Nephron (organoid): ENCODE results near the gene TPPP3.

Source experiments
- H3K27ac Mint-ChIP-seq, 3 experiments: 2 replicates each; pipeline ENCODE4 v1.8.0; 2020; ENCODE audit warnings: mixed read lengths in 3 of 3, mild to moderate bottlenecking in 2 of 3, moderate library complexity in 1 of 3
- H3K27me3 Mint-ChIP-seq: 2 replicates; pipeline ENCODE4 v1.8.0; 2021; ENCODE audit warnings: low read depth, mild to moderate bottlenecking, moderate library complexity, mixed read lengths
- H3K36me3 Mint-ChIP-seq: 2 replicates; pipeline ENCODE4 v1.8.0; 2020; ENCODE audit warnings: low read depth, mixed read lengths
- H3K4me1 Mint-ChIP-seq: 2 replicates; pipeline ENCODE4 v1.8.0; 2020; ENCODE audit warnings: mixed read lengths
- H3K4me3 Mint-ChIP-seq, 3 experiments: 2 replicates each; pipeline ENCODE4 v1.8.0; 2020; ENCODE audit warnings: mild to moderate bottlenecking in 3 of 3, mixed read lengths in 3 of 3, moderate library complexity in 2 of 3
- H3K9me3 Mint-ChIP-seq: 2 replicates; pipeline ENCODE4 v1.8.0; 2020; ENCODE audit warnings: mixed read lengths
- CTCF ChIP-seq, 3 experiments: fragments of 200-600 bp; sonication (generic); IDR thresholded peaks; one replicate each; pipeline ENCODE4 v1.5.0; 2021; ENCODE audit warnings: antibody characterized with exemption in 3 of 3; ENCODE audit not compliant: unreplicated experiment in 3 of 3

TPPP3 gene

GRCh38 chr16:67432506-67432890 lies 39.2 kb upstream of the TPPP3 start:
- H3K36me3 Mint-ChIP-seq: peaks cover 8% of the 10 kb centered on the region
- no peak for TF ChIP-seq CTCF (IDR thresholded peaks at IDR 0.05; ENCODE audit: unreplicated experiment in 3 of 3)

GRCh38 chr16:67431775-67432505 lies 38.6 kb upstream of the TPPP3 start:
- peaks cover 35% of the 10 kb centered on the region for H3K27me3 Mint-ChIP-seq
- peak overlapping the region; percentile 71 to 84 (median 83) for H3K4me3 Mint-ChIP-seq
- peak overlapping the region; percentile 73 to 89 (median 76) for H3K27ac Mint-ChIP-seq
- H3K4me1 Mint-ChIP-seq: peaks cover 23% of the 10 kb centered on the region
- H3K9me3 Mint-ChIP-seq: no peaks in the 10 kb centered on the region
- H3K36me3 Mint-ChIP-seq: peaks cover 5% of the 10 kb centered on the region
- TF ChIP-seq CTCF (IDR thresholded peaks at IDR 0.05; ENCODE audit: unreplicated experiment in 3 of 3): no peak

More at GRCh38 chr16:67432506-67432890, 39.2 kb upstream of the TPPP3 start:
- no peaks in the 10 kb centered on the region for H3K9me3 Mint-ChIP-seq
- H3K4me3 Mint-ChIP-seq: peak overlapping the region; percentile 71 to 82 (median 78)
- H3K27ac Mint-ChIP-seq: peak overlapping the region; percentile 73 to 89 (median 76)
- H3K27me3 Mint-ChIP-seq: peaks cover 31% of the 10 kb centered on the region
- peaks cover 20% of the 10 kb centered on the region for H3K4me1 Mint-ChIP-seq

- Mint-ChIP-seq H3K4me1 (peaks cover 28% of the 10 kb centered on the region), H3K4me3 (peak within 1 kb of the TSS; percentile 84 to 86 (median 84)), H3K9me3 (no peaks in the 10 kb centered on the region), H3K27ac (peak within 1 kb of the TSS in 2 of 3 experiments; percentile 68 to 89), H3K27me3 (peaks cover 40% of the 10 kb centered on the region), H3K36me3 (no peaks in the 10 kb centered on the region)
- TF ChIP-seq CTCF (IDR thresholded peaks at IDR 0.05; ENCODE audit: unreplicated experiment in 3 of 3): no peak
These were observed 37.9 kb upstream of the TPPP3 start, which contains the start of gene HSD11B2 for GRCh38 chr16:67430977-67431774. HSD11B2 (plus strand) TSS chr16:67431121; CDS start chr16:67431249, 128 bp downstream.

- TF ChIP-seq CTCF (IDR thresholded peaks at IDR 0.05; ENCODE audit: unreplicated experiment in 3 of 3): no peak
- peaks cover 31% of the 10 kb centered on the region for H3K4me1 Mint-ChIP-seq
- H3K27me3 Mint-ChIP-seq: peaks cover 44% of the 10 kb centered on the region
- no peaks in the 10 kb centered on the region for H3K9me3 Mint-ChIP-seq
- peak overlapping the region; percentile 82 to 86 (median 84) for H3K4me3 Mint-ChIP-seq
- H3K36me3 Mint-ChIP-seq: no peaks in the 10 kb centered on the region
- H3K27ac Mint-ChIP-seq: peak overlapping the region in 1 of 3 experiments; percentile 22
These were observed 37.2 kb upstream of the TPPP3 start for GRCh38 chr16:67430504-67430976.

GRCh38 chr16:67429799-67430503 lies 36.7 kb upstream of the TPPP3 start:
- no peak for TF ChIP-seq CTCF (IDR thresholded peaks at IDR 0.05; ENCODE audit: unreplicated experiment in 3 of 3)
- Mint-ChIP-seq H3K4me3 (peak overlapping the region; percentile 82 to 86 (median 84)), H3K36me3 (no peaks in the 10 kb centered on the region), H3K27me3 (peaks cover 50% of the 10 kb centered on the region), H3K27ac (peak overlapping the region in 1 of 3 experiments; percentile 22), H3K4me1 (peaks cover 37% of the 10 kb centered on the region), H3K9me3 (no peaks in the 10 kb centered on the region)
